AG09319 (cell line): ENCODE data around the gene LRRC19.

Experiments used
- DNase-seq: peaks from one replicate; pipeline ENCODE4 v3.0.0-alpha.2; 2010; ENCODE audit warnings: low read depth; ENCODE audit errors: extremely low read depth
- CTCF ChIP-seq: IDR thresholded peaks from 2 replicates; pipeline ENCODE4 v1.5.1; 2011; ENCODE audit warnings: low read depth, mild to moderate bottlenecking, inconsistent platforms, low read length, moderate library complexity

LRRC19 gene

GRCh38 chr9:27005491-27005890 is at the start of gene LRRC19:
Gene LRRC19 (minus strand): TSS chr9:27005672. CDS start chr9:26999694, 5,978 bp downstream.
- no peak for DNase-seq
- TF ChIP-seq CTCF, result no peak

- DNase-seq, result no peak
- no peak for TF ChIP-seq CTCF
Observed at GRCh38 chr9:27054841-27055240, 49.4 kb upstream of the LRRC19 start.

- TF ChIP-seq CTCF, result no peak
- no peak for DNase-seq
Observed at GRCh38 chr9:27054125-27054524, 48.7 kb upstream of the LRRC19 start.

GRCh38 chr9:27053369-27054022 is 48.0 kb upstream of the LRRC19 start:
- TF ChIP-seq CTCF, result no peak
- DNase-seq, result no peak

GRCh38 chr9:27047136-27047535 is 41.7 kb upstream of the LRRC19 start:
- no peak for TF ChIP-seq CTCF
- no peak for DNase-seq

- TF ChIP-seq CTCF, result no peak
- no peak for DNase-seq
Observed at GRCh38 chr9:27043176-27043575, 37.7 kb upstream of the LRRC19 start.

- TF ChIP-seq CTCF, result no peak
- no peak for DNase-seq
Observed at GRCh38 chr9:27042476-27042875, 37.0 kb upstream of the LRRC19 start.
